ENCODE data around the gene CC2D2B.

DNA sequence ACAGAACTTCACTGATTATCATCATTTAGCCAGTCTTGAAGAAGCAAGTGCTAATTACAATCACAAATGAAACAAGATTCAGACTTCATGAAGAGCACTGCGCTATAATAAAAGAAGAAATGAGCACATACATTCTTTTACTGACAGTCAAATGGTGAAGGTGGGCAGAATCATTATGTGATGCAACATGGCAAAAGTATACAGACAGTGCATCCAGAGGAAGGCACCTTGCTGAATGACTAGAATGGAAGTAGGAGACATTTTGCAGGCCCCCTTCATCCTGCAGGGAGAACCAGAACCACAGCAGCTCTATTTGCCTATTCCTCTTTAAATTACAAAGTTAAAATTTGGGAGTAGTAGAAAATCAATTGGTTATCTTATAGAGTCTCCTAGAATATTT is 31.0 kb upstream of the CC2D2B start:
- TF ChIP-seq, protein P1, sequence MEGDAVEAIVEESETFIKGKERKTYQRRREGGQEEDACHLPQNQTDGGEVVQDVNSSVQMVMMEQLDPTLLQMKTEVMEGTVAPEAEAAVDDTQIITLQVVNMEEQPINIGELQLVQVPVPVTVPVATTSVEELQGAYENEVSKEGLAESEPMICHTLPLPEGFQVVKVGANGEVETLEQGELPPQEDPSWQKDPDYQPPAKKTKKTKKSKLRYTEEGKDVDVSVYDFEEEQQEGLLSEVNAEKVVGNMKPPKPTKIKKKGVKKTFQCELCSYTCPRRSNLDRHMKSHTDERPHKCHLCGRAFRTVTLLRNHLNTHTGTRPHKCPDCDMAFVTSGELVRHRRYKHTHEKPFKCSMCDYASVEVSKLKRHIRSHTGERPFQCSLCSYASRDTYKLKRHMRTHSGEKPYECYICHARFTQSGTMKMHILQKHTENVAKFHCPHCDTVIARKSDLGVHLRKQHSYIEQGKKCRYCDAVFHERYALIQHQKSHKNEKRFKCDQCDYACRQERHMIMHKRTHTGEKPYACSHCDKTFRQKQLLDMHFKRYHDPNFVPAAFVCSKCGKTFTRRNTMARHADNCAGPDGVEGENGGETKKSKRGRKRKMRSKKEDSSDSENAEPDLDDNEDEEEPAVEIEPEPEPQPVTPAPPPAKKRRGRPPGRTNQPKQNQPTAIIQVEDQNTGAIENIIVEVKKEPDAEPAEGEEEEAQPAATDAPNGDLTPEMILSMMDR (IDR thresholded peaks at IDR 0.05), result no peak
- TF ChIP-seq POLR2AphosphoS5 (IDR thresholded peaks at IDR 0.05; ENCODE audit: low read depth, low read length), result no peak

Measured in Panc1 (cell line).